Stimulated activated CD4-positive, alpha-beta T cell treated with anti-CD3 and anti-CD28 coated beads, TNF-alpha, amount 100 ng/mL, for 1 hour (primary cell): ENCODE results near the gene TMEM63C.
A peak's percentile ranks its signal among the peaks of the same experiment; 100 is the strongest.

ENCODE experiments used
- DNase-seq, 3 donors: peaks; one replicate each; pipeline ENCODE4 v3.0.0-alpha.2; 2020; ENCODE audit warnings: low read depth in 3 of 3, low spot score in 1 of 3

Gene TMEM63C

GRCh38 chr14:77181603-77182437, at the start of gene TMEM63C:
Gene TMEM63C (plus strand): TSS chr14:77181798. CDS start chr14:77218814, 37,016 bp downstream.
- peak in 1 of 3 donors; percentile 42 for DNase-seq

- no peak for DNase-seq
Observed at GRCh38 chr14:77131871-77132486, 49.6 kb upstream of the TMEM63C start.

DNA sequence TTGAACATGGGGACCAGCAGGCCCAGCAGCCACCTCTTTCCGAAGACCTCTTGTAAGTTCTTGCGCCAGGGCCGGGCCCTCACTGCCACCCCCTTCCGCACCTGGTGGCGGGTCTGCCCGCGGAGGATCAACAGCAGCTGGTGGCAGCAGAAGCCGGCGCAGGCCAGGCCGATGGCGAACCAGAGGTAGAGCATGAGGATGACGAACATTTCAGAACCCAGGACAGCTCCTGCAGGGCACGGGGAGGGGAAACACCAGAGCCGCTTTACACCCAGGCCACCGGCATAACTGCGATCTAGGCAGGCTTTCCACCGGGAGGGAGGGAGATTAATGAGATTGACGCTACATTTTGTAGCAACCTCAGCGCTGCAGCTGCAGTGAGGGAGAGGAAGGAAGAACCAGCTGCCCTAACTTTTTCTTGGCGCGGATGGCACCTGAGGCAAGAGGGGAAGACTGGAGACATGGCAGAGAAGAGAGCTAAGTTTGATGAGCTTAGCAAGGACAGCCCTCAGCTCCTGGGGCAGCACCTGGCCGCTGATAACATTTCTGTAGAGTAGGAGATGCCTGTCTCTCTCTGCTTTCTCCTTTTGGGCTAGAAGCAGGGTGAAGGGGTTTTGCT, 47.8 kb upstream of the TMEM63C start:
- DNase-seq = no peak

- DNase-seq = no peak
Observed at GRCh38 chr14:77139022-77139421, 42.6 kb upstream of the TMEM63C start.

- DNase-seq = peak in 1 of 3 donors; percentile 16
Observed at GRCh38 chr14:77139540-77140358, 41.8 kb upstream of the TMEM63C start.

DNA sequence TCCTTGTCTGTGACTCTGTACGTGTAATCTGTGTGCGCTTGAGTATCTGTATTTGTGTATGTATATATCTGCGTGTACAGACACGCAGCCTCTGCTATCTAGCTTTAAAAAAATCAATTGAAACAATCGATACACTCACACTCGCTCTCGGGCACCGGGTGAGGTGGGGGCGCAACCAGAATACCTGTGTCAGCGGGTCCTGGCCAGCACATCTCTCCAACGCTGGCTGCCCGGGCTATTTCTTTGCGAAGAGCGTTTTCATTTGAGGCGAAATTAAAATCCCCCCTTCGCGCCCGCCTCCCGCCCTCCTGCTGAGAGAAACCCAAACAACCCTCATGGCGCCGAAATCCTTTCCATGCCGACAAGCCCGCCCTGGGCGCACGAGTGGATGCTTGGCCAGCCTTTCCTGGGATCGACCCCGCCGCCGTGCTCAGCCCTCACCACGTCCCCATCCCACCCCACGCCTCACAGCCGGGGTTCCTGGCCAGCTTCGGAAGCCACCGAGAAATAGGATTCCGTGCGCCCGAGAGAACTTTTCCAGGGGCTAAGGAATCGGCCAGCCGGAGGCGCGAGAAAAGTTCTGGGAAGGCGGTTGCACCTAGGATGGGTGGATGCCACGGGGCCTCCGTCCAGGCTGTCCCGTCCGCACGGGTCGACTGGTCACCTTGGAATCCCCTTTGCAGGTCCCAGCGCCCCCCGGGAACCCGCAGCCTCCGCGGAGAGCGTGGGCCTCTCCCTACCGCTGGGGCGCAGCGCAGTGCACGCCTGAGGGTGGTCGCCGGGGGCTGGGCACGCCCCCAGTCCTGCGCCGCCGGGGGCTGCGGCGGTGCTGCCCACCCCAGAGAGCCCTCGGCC, 41.0 kb upstream of the TMEM63C start:
- no peak for DNase-seq

DNA sequence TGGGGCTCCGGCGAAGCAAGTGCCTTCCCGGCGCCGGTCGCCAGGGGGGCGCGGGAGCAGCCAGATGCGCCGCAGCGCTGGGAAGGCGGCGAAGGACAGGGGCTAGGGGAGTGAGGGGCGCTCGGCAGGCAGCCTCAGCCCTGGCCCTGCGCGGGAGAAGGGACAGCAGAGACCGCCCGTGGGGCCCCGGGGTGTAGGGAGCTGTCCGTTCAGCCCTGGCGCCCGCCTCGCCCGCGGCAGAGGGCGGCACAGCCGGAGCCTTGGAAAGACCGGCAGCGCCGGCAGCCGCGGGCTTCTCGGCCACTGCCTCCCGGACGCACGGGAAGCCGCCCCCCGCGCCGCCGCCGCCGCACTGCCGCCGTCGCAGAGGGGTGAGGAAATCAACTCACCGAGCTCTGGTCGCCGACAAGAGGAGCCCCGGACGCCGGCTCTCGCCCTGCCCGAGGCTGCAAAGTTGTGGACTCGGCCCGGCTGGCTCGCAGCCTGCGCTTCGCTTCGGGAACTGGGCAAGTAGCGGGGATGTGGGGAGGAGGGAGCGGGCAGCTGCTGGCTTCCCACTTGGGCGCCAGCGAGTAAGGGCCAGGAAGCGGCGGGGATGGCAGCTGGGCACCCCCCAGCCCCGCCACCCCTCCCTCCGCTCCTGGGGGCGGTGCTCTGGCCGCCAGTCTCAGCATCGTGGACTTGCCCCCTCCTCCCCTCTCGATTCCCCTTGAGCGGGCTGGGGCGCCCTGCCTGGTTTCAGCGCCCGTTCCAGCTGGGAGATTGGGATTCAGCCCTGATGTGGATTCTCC, 40.2 kb upstream of the TMEM63C start, which contains the start of gene ZDHHC22:
Gene ZDHHC22 (minus strand): TSS at position 578 of the 791 bp plus-strand sequence. CDS start 2,053 bp downstream, outside the sequence.
- no peak for DNase-seq

- DNase-seq = no peak
Observed at GRCh38 chr14:77142005-77142800, 39.4 kb upstream of the TMEM63C start.

GRCh38 chr14:77143071-77143470, 38.5 kb upstream of the TMEM63C start:
- DNase-seq = no peak

GRCh38 chr14:77144412-77145115, 37.0 kb upstream of the TMEM63C start:
- DNase-seq = no peak

- DNase-seq = no peak
Observed at GRCh38 chr14:77145975-77146740, 35.4 kb upstream of the TMEM63C start.

DNA sequence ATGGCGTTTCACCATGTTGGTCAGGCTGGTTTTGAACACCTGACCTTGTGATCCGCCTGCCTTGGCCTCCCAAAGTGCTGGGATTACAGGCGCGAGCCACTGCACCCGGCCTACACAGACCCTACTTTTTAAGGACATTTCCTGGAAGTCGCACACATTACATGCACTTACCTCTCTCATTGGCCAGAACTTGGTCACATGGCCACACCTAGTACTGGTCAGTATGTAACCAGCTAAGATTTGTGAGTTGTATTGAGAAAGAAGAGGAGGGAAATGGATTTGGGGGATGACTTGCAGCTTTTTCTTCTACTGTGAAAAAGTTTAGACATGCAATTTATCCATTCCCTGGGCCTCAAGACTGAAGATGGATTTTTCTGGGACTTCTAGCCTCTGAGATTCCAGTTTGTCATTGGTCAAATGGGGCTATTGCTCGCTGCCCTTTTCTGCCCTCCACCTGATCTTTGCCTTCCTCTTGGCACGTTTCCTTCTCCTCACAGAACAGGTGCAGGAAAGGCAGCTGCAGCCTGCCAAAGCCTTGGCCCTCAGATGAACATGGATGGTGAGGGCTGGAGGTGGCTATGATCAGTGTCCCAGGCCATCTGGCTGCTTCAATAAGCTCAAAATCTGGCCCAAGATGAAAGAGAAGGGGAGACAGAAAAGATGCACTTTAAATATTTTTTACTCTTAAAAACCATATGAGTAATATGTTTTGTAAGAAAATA, 32.9 kb upstream of the TMEM63C start:
- DNase-seq = no peak

DNA sequence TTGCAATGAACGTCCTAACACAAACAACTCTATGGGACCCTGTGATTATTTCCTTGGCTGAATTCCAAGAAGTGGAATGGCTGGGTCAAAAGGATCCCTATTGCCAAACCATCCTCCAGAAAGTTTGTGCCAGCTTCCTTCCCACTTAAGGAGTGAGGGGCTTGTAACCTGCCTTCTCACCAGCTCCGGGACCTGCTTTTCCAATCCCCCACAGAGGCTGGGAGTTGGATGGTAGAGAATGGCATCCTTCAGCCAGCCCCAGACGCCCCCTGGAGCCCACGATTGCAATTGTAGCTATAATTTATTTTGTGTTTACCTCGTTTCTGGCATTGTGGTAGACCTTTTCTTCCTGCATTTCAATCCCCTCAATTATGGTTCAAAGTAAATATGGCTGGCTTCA, 30.4 kb upstream of the TMEM63C start:
- DNase-seq = no peak

GRCh38 chr14:77151918-77152588, 29.5 kb upstream of the TMEM63C start:
- no peak for DNase-seq

DNA sequence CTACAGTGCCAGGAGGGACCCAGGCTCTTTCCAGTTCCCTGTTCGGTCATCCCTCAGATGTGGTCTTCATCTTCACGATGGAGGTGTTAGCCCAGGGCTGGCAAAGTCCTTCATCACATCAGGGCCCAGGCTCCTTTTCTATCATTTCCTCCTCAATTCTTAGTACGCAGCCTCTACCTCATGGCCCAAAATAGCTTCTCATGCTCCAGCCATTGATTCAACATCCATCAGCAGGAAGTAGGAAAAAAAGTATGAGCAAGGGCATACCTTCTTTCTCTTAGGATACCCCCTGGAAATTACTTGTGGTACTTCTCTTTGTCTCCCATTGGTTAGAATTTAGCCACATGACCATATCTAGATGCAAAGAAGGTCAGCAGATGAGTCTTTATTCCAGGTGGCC, 27.8 kb upstream of the TMEM63C start:
- DNase-seq = no peak

DNA sequence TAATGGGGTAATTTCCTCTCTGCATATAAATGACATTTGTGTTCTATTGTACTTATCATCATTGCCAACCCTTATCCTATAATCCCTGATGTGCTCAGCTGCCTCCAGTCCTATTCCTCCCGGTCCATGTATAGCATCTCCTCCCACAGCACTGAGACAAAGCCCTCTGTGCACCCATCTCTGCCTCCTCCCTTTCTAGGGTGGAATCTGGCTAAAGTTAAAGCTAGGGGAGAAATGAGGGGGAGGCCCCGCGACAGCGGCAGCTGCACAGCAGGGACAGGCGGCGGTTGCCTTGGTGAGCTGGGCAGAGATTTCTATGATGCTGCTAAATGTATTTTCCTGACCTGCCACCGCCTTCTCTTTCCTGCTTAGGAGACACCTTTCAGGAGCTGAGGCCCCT, 27.2 kb upstream of the TMEM63C start:
- DNase-seq = no peak
